Ishikawa (cell line): Measurements from ENCODE around the gene PLEKHM1.

Experiments
- EP300 ChIP-seq: IDR thresholded peaks from 2 replicates; pipeline ENCODE4 v1.6.1; 2012; ENCODE audit warnings: borderline replicate concordance
- FOXM1 ChIP-seq: IDR thresholded peaks from 2 replicates; pipeline ENCODE4 v1.6.1; 2012; ENCODE audit warnings: low read depth, borderline replicate concordance
- MAX ChIP-seq: IDR thresholded peaks from 2 replicates; pipeline ENCODE4 v1.6.1; 2012
- NFIC ChIP-seq: IDR thresholded peaks from 2 replicates; pipeline ENCODE4 v1.6.1; 2012
- RAD21 ChIP-seq: IDR thresholded peaks from 2 replicates; pipeline ENCODE4 v1.6.1; 2012; ENCODE audit warnings: low read depth
- REST ChIP-seq: IDR thresholded peaks from 2 replicates; pipeline ENCODE4 v1.6.1; 2012; ENCODE audit warnings: low read depth, mild to moderate bottlenecking
- TAF1 ChIP-seq: IDR thresholded peaks from 2 replicates; pipeline ENCODE4 v1.6.1; 2012; ENCODE audit warnings: low read depth, mild to moderate bottlenecking
- USF1 ChIP-seq: IDR thresholded peaks from 2 replicates; pipeline ENCODE4 v1.6.1; 2012
- YY1 ChIP-seq: IDR thresholded peaks from 2 replicates; pipeline ENCODE4 v1.6.1; 2012; ENCODE audit warnings: low read depth

DNA sequence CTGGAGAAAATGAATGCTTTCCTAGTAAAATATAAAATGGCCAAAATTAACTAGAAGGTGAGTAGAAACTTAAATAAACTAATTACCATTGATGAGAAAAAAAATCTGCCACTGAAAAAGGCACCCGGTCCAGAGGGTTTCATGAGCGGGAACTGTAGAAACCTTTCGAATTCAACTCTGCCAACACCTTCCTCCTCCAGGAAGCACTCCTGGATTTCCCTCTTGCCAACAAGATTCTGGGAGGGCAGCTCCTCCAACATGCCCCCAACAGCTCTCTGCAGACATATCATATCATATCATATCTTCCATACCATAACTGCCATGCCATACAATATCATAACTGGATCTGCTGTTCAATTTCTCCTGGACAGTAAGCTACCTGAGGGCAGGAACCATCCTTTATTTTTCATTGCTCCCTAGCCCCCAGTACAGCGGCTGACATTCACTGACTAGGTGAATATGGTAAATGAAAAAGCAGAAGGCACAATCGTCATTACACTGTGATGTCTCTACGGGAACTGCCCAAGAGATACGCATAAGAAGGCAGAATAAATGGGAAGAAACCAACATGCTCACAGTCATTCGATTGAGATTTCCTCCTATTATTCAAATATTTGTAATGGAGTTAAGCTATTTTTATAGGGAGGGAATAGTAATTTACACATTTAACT lies 67.1 kb downstream of the PLEKHM1 start:
- TF ChIP-seq TAF1 (no peak), YY1 (no peak), MAX (no peak), EP300 (no peak), USF1 (no peak), REST (no peak), NFIC (no peak), FOXM1 (no peak), RAD21 (no peak)
